ENCODE data around the gene PLPPR1. TPM values are rescaled to one million over a fixed set of nuclear protein-coding genes. Genes with fewer than 3 reads are reported as not detected.

PLPPR1 gene
- total RNA-seq, 2 experiments from 2014 or later = not detected

DNA sequence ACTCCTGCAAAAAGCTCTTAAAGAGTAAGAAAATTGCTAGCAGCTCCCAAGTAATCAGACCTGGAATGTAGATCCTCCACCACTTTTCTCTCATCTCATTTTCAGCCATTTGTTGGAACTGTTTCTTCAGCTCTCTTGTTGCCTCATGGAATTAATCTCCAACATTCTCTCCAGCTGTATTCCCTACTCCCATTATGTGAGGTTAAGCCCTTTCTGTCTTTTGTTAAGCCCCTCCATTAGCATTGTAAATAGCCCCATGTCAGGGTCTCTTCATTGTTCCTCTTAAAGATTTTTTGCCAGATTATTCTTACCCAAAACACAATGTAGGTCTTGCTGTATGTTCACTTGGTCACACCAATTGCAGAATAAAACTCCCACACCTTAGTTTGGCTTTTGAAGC, 119.8 kb downstream of the PLPPR1 start:
- Mint-ChIP-seq H3K27ac (no peak overlapping the region), H3K4me3 (no peak overlapping the region), H3K4me1 (no peaks in the 10 kb centered on the region), H3K36me3 (ENCODE audit: low read depth) (no peaks in the 10 kb centered on the region), H3K27me3 (no peaks in the 10 kb centered on the region), H3K9me3 (peaks cover 7% of the 10 kb centered on the region)
- DNase-seq = no peak
- POLR2A ChIA-PET = no interaction called here
- CTCF ChIA-PET = no interaction called here

DNA sequence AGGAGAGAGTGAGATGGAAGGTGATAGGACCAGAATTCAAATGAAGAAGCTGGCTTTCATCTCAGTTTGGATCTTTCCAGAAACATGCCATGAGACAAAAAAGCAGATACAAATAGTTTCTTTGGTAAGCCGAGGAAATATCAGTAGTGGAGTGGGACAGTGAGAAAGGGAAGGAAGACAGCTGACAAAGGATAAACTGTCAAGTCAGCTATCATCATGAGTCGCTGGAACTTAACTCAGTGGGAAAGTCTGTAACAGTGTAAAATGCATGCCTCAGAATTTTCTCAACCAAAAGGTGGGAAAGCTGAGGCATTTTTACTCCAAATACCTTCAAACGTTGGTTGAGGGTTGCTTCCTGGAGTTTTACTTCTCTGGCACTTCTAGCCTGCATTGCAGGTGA, 129.8 kb downstream of the PLPPR1 start:
- Mint-ChIP-seq H3K27me3 (no peaks in the 10 kb centered on the region), H3K36me3 (ENCODE audit: low read depth) (no peaks in the 10 kb centered on the region), H3K4me1 (no peaks in the 10 kb centered on the region), H3K9me3 (no peaks in the 10 kb centered on the region), H3K4me3 (no peak overlapping the region), H3K27ac (no peak overlapping the region)
- no peak for DNase-seq
- CTCF ChIA-PET = no interaction called here
- POLR2A ChIA-PET = no interaction called here

DNA sequence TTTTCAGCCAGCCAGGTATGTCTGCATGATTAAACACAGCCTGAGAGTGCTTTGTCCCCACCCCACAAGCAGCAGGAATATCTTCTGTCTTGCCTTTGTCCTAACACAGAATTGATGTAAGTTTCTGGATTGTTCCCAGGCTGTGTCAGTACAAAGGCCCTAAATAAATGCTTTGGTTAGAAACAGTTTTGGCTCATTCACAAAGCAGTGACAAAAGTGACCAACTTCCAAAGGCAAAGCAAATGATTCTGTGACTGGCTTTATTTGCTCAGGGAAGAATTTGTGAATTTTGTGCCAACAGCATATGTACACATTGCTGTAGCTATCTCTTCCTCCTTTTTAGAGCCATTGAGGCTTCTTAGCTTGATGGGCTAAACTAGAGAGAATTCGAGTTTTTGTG, 133.7 kb downstream of the PLPPR1 start:
- H3K27ac Mint-ChIP-seq = no peak overlapping the region
- no peaks in the 10 kb centered on the region for H3K36me3 Mint-ChIP-seq (ENCODE audit: low read depth)
- no peaks in the 10 kb centered on the region for H3K4me1 Mint-ChIP-seq
- POLR2A ChIA-PET = no interaction called here
- CTCF ChIA-PET = no interaction called here
- DNase-seq = no peak
- no peaks in the 10 kb centered on the region for H3K9me3 Mint-ChIP-seq
- H3K4me3 Mint-ChIP-seq = no peak overlapping the region
- no peaks in the 10 kb centered on the region for H3K27me3 Mint-ChIP-seq

DNA sequence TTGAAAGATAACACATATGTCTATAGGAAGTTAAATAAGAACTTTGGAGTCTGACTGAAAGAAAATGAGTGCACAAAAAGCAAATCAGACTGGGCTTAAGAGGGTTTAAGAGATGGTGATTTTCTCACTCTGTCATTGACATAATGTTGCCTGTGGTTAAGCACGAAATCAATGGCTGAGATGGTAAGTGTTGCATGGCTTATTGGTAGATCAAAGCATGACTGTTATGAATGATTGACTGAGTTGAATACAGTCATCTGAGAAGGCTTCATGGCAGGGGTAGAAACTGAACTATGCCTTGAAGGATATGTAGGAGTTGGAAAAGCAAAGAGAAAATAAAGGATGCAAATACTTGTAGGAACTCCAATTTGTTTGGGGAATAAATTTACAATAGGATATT, 136.6 kb downstream of the PLPPR1 start:
- CTCF ChIA-PET = no interaction called here
- H3K27ac Mint-ChIP-seq = no peak overlapping the region
- POLR2A ChIA-PET = no interaction called here
- no peak overlapping the region for H3K4me3 Mint-ChIP-seq
- H3K36me3 Mint-ChIP-seq (ENCODE audit: low read depth) = no peaks in the 10 kb centered on the region
- no peaks in the 10 kb centered on the region for H3K9me3 Mint-ChIP-seq
- no peak for DNase-seq
- H3K27me3 Mint-ChIP-seq = no peaks in the 10 kb centered on the region
- H3K4me1 Mint-ChIP-seq = no peaks in the 10 kb centered on the region

DNA sequence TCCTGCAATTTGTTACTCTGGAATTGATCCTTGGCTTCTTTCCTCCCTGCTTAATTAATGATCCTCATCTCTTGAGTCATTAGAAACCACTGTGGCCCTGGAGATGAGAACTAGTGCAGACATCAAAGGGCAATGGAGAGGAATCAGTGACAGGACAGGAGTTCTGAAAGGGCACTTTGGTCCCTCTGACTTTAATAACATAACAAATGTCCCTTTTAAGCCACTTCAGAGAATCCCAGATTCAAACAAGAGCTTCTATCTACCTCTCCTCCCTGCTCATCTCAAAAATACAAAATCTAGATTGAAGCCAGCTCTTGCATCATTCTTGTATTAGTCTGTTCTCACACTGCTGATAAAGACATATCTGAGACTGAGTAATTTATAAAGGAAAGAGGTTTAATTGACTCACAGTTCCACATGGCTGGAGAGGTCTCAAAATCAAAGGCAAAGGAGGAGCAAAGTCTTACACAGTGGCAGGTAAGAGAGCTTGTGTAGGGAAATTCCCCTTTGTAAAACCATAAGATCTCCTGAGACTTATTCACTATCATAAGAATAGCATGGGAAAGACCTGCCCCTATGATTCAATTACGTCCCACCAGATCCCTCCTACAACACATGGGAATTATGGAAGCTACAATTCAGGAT, 139.1 kb downstream of the PLPPR1 start:
- Mint-ChIP-seq H3K36me3 (ENCODE audit: low read depth) (no peaks in the 10 kb centered on the region), H3K27ac (no peak overlapping the region), H3K27me3 (no peaks in the 10 kb centered on the region), H3K4me3 (no peak overlapping the region), H3K9me3 (no peaks in the 10 kb centered on the region), H3K4me1 (no peaks in the 10 kb centered on the region)
- no peak for DNase-seq
- ChIA-PET CTCF (no interaction called here), POLR2A (no interaction called here)

DNA sequence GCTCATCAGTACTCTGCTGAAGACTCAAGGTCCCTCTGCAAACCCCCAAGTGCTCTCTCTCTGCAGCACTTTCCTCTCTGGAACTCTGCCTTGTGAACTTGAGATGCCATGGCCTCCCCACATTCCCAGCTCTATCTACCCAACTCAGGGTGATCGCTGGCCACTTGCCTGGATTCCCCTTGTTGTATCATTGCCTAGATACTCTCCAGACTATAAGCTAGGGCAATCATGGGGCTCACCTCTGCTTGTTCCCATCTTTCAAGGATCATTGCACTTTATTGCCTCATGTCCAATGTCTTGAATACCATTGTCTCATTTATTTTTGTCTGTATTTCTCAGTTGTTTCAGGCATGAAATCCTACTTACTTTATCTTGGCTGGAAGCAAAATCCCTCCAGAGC, 144.1 kb downstream of the PLPPR1 start:
- DNase-seq = no peak
- H3K27me3 Mint-ChIP-seq = no peaks in the 10 kb centered on the region
- no peaks in the 10 kb centered on the region for H3K4me1 Mint-ChIP-seq
- no peak overlapping the region for H3K4me3 Mint-ChIP-seq
- H3K9me3 Mint-ChIP-seq = no peaks in the 10 kb centered on the region
- ChIA-PET CTCF (interaction anchor here (1.4 kb wide), 1 partner anchor 16 kb away, joined by 4 read pairs; no protein-coding TSS in a partner anchor), POLR2A (no interaction called here)
- H3K36me3 Mint-ChIP-seq (ENCODE audit: low read depth) = no peaks in the 10 kb centered on the region
- H3K27ac Mint-ChIP-seq = no peak overlapping the region

DNA sequence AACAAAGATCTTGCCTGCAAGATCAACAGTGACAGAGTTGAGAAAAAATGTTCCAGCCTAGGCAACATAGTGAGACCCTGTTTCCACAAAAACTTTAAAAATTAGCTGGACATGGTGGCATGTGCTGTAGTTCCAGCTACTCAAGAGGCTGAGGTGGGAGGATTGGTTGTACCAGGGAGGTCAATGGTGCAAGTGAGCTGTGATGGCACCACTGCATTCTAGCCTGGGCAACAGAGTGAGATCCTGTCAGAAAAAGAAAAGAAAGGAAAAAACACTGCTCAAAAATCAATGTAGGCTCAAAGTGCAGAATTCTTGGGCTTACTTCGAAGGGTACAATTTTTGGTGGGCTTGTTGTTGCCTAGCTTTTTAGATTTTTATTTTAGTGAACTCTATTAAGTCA, 145.4 kb downstream of the PLPPR1 start:
- Mint-ChIP-seq H3K36me3 (ENCODE audit: low read depth) (no peaks in the 10 kb centered on the region), H3K27me3 (no peaks in the 10 kb centered on the region), H3K4me3 (no peak overlapping the region), H3K27ac (no peak overlapping the region), H3K4me1 (no peaks in the 10 kb centered on the region), H3K9me3 (no peaks in the 10 kb centered on the region)
- ChIA-PET POLR2A (no interaction called here), CTCF (interaction anchor here (1.4 kb wide), 1 partner anchor 17 kb away, joined by 4 read pairs; no protein-coding TSS in a partner anchor)
- DNase-seq = no peak

DNA sequence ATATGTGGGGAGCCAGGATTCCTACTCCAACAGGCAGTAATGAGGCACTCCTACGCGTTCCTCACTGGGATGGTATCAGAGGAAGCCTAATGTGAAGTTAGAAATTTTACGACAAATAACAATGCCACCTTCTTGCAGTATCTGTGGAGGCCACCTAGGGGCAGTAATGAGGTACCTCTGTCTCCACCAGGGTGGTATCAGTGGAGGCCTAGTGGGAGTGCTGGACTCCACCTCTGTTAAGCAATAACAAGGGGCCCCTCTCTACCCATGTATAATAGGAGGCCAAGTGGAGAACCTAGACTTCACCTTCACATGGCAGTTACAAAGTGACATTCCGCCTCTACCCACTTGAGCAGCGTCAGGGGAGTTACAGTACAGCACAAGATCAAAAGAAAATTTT, 147.9 kb downstream of the PLPPR1 start:
- H3K4me1 Mint-ChIP-seq = no peaks in the 10 kb centered on the region
- no peak overlapping the region for H3K27ac Mint-ChIP-seq
- H3K4me3 Mint-ChIP-seq = no peak overlapping the region
- CTCF ChIA-PET = no interaction called here
- no peaks in the 10 kb centered on the region for H3K27me3 Mint-ChIP-seq
- no peak for DNase-seq
- H3K9me3 Mint-ChIP-seq = no peaks in the 10 kb centered on the region
- no peaks in the 10 kb centered on the region for H3K36me3 Mint-ChIP-seq (ENCODE audit: low read depth)
- POLR2A ChIA-PET = no interaction called here

DNA sequence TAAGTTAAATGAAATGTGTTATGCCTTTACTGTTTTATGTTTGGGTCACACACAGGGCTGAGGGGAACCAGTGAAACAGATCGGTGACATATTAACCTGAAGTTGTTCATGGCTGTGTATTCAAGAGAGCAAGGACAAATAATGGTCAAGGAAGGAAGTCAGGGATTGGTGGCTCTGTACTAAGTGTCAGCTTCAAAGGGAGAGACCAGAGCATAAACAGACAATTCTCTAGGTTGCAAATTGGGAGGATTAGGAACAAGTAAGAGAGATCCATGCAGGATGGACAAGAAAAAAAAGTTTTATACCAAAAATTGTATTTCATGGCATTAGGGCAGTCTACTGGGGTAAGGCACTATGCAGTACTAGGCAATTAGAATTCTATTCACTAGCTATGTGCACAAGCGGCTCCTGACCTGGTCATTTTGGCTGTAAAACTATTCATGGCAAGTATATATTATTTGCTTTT, 156.3 kb downstream of the PLPPR1 start:
- H3K36me3 Mint-ChIP-seq (ENCODE audit: low read depth) = no peaks in the 10 kb centered on the region
- no peaks in the 10 kb centered on the region for H3K27me3 Mint-ChIP-seq
- H3K4me3 Mint-ChIP-seq = no peak overlapping the region
- no peak for DNase-seq
- no peak overlapping the region for H3K27ac Mint-ChIP-seq
- no peaks in the 10 kb centered on the region for H3K4me1 Mint-ChIP-seq
- CTCF ChIA-PET = no interaction called here
- POLR2A ChIA-PET = no interaction called here
- H3K9me3 Mint-ChIP-seq = no peaks in the 10 kb centered on the region

DNA sequence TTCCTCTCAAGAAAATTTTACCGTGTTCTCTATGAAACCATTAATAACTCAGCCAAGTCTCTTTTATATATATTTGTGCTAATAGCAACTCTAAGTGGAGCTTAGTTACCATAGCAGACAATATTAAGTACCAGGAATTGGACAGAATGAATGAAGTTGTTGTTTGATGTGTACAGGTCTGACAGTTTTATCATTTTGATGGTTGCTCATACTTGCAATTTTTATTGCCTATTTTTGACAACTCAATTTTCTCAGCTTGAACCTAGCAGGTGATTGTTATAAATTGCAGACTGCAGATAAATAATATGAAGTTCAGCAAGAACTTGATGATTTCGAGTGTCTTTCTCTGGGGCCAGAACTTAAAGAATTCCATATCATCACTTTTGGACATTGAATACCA, 163.2 kb downstream of the PLPPR1 start:
- no peak for DNase-seq
- H3K9me3 Mint-ChIP-seq = no peaks in the 10 kb centered on the region
- H3K27ac Mint-ChIP-seq = no peak overlapping the region
- H3K27me3 Mint-ChIP-seq = no peaks in the 10 kb centered on the region
- ChIA-PET POLR2A (no interaction called here), CTCF (no interaction called here)
- no peaks in the 10 kb centered on the region for H3K4me1 Mint-ChIP-seq
- no peaks in the 10 kb centered on the region for H3K36me3 Mint-ChIP-seq (ENCODE audit: low read depth)
- H3K4me3 Mint-ChIP-seq = no peak overlapping the region

DNA sequence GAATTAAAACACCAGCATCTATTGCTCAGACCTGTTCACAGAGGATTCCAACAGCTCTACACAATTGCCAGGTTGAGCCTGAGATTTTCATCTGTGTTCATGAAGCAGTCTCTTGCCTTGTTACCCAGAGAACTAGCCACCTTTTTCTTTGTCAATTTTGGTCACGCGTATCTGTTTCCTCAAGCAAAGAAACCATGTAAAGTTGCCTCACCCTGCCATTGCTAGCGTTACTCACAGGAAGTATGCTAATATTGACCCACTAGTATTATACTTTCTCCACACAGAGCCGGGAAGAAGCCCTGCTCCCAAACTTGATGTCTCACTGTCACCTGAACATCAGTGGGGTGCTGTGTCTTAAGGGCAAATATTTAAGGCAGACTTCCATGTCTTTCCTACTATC, 168.5 kb downstream of the PLPPR1 start:
- ChIA-PET POLR2A (no interaction called here), CTCF (no interaction called here)
- H3K27me3 Mint-ChIP-seq = no peaks in the 10 kb centered on the region
- no peaks in the 10 kb centered on the region for H3K9me3 Mint-ChIP-seq
- no peak overlapping the region for H3K4me3 Mint-ChIP-seq
- H3K36me3 Mint-ChIP-seq (ENCODE audit: low read depth) = no peaks in the 10 kb centered on the region
- DNase-seq = no peak
- no peak overlapping the region for H3K27ac Mint-ChIP-seq
- H3K4me1 Mint-ChIP-seq = no peaks in the 10 kb centered on the region

DNA sequence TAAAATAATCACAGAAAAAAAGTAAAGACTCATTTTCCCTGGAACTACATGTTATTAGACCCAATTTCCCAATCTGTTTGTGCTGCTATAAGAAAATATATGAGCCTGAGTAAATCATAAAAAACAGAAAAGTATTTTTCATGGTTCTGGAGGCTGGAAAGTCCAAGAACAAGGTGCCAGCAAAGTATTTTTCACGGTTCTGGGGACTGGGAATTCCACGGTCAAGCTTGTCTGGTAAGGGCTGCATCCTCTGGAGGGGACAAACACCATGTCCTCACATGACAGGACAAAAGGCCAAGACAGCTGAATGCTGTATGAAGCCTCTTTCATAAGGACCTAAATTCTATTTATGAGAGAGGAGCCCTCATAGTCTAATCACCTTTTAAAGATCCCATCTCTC, 172.3 kb downstream of the PLPPR1 start:
- ChIA-PET POLR2A (no interaction called here), CTCF (no interaction called here)
- H3K4me1 Mint-ChIP-seq = no peaks in the 10 kb centered on the region

DNA sequence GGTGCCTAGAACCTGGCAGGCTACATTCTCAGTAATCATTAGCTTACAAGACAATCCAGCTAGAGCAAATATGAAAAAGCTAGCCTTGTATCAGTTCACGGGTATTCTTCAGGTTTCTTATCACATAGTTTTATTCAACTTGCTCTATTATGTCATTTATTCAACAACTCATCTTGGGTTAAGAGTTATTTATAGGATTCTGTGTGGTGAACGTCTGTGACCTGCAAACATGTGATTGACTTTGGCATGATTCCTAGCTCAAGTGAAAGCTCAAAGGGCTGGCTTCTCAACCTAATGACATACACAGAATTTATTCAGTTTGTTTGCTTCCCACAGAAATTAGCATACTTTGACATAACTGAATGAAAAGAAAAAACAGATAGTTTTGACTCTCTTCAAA, 173.1 kb downstream of the PLPPR1 start:
- no peak for DNase-seq
- POLR2A ChIA-PET = no interaction called here
- Mint-ChIP-seq H3K4me1 (no peaks in the 10 kb centered on the region), H3K36me3 (ENCODE audit: low read depth) (no peaks in the 10 kb centered on the region), H3K27ac (no peak overlapping the region), H3K27me3 (no peaks in the 10 kb centered on the region), H3K9me3 (no peaks in the 10 kb centered on the region), H3K4me3 (no peak overlapping the region)
- CTCF ChIA-PET = no interaction called here

More for the DNA sequence above, 172.3 kb downstream of the PLPPR1 start:
- Mint-ChIP-seq H3K9me3 (no peaks in the 10 kb centered on the region), H3K36me3 (ENCODE audit: low read depth) (no peaks in the 10 kb centered on the region), H3K27ac (no peak overlapping the region), H3K4me3 (no peak overlapping the region), H3K27me3 (no peaks in the 10 kb centered on the region)
- no peak for DNase-seq

DNA sequence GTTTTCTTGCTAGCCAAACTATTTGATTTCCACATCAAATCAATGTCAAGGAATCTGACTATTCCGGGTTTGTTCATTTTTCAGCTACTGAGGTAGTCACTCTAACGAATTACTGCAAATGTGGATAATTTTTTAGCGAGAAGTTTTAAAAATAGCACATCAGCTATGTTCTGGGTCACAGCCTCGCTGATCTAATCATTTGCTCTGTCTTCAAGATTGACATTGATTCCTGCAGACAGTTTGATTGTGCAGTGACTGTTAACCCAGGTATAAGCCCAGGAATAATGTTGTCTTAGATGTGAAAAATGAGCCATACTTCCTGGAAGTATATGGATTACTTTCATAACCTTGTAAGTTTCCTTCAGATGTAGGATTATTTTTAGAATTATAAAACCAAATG, 181.1 kb downstream of the PLPPR1 start:
- no peaks in the 10 kb centered on the region for H3K36me3 Mint-ChIP-seq (ENCODE audit: low read depth)
- H3K27me3 Mint-ChIP-seq = no peaks in the 10 kb centered on the region
- H3K4me3 Mint-ChIP-seq = no peak overlapping the region
- CTCF ChIA-PET = no interaction called here
- no peak for DNase-seq
- H3K4me1 Mint-ChIP-seq = no peaks in the 10 kb centered on the region
- POLR2A ChIA-PET = no interaction called here
- H3K9me3 Mint-ChIP-seq = no peaks in the 10 kb centered on the region
- H3K27ac Mint-ChIP-seq = no peak overlapping the region

All from activated CD4-positive, alpha-beta T cell treated with anti-CD3 and anti-CD28 coated beads, Interleukin-2, amount 10 ng/mL, durations not matched to agents 7 days and 5 days (primary cell).